ENCODE measurements around the gene DLGAP4. TPM values are rescaled to one million over a fixed set of nuclear protein-coding genes. Genes with fewer than 3 reads are reported as not detected.

The DLGAP4 gene
- total RNA-seq, 1 donor from 2014 or later = 172 TPM

DNA sequence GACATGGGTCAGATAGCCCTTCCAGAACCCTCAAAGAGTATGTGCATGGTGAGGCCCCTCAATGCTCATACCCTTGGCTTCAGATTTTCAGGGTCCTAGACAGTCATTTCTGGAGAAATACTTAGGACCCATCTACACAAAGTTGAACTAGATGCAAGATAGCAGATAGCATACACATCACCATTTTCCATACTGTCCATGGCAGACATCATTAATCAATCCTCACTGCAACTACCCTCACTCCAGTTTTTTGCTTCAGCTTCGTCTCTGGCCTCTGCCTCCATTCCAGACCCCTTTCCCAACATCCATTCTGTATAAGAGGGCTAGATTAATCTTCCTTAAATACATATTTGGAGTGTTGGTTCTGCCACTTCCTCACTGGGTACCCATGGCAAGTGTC, 139.7 kb downstream of the DLGAP4 start:
- Mint-ChIP-seq H3K27ac (ENCODE audit: unreplicated experiment) (no peak overlapping the region), H3K4me1 (ENCODE audit: unreplicated experiment) (no peaks in the 10 kb centered on the region), H3K4me3 (ENCODE audit: unreplicated experiment) (no peak overlapping the region), H3K36me3 (ENCODE audit: low read depth, unreplicated experiment) (peaks cover 20% of the 10 kb centered on the region), H3K9me3 (ENCODE audit: unreplicated experiment) (no peaks in the 10 kb centered on the region), H3K27me3 (ENCODE audit: unreplicated experiment) (peaks cover 2% of the 10 kb centered on the region)
- TF ChIP-seq, protein P1, sequence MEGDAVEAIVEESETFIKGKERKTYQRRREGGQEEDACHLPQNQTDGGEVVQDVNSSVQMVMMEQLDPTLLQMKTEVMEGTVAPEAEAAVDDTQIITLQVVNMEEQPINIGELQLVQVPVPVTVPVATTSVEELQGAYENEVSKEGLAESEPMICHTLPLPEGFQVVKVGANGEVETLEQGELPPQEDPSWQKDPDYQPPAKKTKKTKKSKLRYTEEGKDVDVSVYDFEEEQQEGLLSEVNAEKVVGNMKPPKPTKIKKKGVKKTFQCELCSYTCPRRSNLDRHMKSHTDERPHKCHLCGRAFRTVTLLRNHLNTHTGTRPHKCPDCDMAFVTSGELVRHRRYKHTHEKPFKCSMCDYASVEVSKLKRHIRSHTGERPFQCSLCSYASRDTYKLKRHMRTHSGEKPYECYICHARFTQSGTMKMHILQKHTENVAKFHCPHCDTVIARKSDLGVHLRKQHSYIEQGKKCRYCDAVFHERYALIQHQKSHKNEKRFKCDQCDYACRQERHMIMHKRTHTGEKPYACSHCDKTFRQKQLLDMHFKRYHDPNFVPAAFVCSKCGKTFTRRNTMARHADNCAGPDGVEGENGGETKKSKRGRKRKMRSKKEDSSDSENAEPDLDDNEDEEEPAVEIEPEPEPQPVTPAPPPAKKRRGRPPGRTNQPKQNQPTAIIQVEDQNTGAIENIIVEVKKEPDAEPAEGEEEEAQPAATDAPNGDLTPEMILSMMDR (IDR thresholded peaks at IDR 0.05; ENCODE audit: unreplicated experiment) = no peak
- no peak for DNase-seq (ENCODE audit: low spot score)

DNA sequence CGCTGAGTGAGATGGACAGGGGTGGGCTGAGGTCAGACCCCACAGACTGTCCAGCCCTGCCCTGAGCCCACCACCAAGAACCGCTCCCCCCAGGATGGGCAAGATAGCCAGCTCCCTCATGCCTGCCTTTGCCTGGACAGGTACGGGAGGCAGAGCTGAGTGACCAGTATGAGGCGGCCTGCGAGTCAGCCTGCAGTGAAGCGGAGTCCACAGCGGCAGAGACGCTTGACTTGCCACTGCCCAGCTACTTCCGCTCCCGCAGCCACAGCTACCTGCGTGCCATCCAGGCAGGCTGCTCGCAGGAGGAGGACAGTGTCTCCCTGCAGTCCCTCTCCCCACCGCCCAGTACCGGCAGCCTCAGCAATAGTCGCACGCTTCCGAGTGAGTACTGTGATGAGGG, 140.4 kb downstream of the DLGAP4 start:
- Mint-ChIP-seq H3K9me3 (ENCODE audit: unreplicated experiment) (no peaks in the 10 kb centered on the region), H3K4me1 (ENCODE audit: unreplicated experiment) (no peaks in the 10 kb centered on the region), H3K4me3 (ENCODE audit: unreplicated experiment) (no peak overlapping the region), H3K27me3 (ENCODE audit: unreplicated experiment) (peaks cover 2% of the 10 kb centered on the region), H3K36me3 (ENCODE audit: low read depth, unreplicated experiment) (peaks cover 17% of the 10 kb centered on the region), H3K27ac (ENCODE audit: unreplicated experiment) (no peak overlapping the region)
- TF ChIP-seq, protein P1 (IDR thresholded peaks at IDR 0.05; ENCODE audit: unreplicated experiment) = no peak
- no peak for DNase-seq (ENCODE audit: low spot score)

DNA sequence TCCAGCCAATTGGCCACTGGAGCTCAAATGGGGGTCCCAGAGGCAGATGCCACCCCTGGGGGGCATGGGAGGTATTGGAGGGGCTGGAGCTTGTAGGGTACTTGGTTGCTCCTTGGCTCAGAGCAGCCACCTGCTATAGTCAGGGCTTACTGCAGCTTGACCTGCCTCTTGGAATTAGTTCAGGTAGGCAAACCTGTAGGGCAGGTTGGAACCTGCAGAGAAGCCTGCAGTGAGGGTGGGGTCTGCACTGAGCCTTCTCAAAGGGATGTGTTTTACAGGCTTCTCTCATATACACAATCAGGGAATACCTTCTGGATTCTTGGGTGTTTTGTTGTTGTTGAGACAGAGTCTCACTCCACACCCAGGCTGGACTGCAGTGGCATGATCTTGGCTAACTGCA, 141.0 kb downstream of the DLGAP4 start:
- no peak overlapping the region for H3K27ac Mint-ChIP-seq (ENCODE audit: unreplicated experiment)
- peaks cover 2% of the 10 kb centered on the region for H3K27me3 Mint-ChIP-seq (ENCODE audit: unreplicated experiment)
- H3K9me3 Mint-ChIP-seq (ENCODE audit: unreplicated experiment) = no peaks in the 10 kb centered on the region
- peaks cover 15% of the 10 kb centered on the region for H3K36me3 Mint-ChIP-seq (ENCODE audit: low read depth, unreplicated experiment)
- DNase-seq (ENCODE audit: low spot score) = no peak
- H3K4me3 Mint-ChIP-seq (ENCODE audit: unreplicated experiment) = no peak overlapping the region
- TF ChIP-seq, protein P1 (IDR thresholded peaks at IDR 0.05; ENCODE audit: unreplicated experiment) = no peak
- no peaks in the 10 kb centered on the region for H3K4me1 Mint-ChIP-seq (ENCODE audit: unreplicated experiment)

DNA sequence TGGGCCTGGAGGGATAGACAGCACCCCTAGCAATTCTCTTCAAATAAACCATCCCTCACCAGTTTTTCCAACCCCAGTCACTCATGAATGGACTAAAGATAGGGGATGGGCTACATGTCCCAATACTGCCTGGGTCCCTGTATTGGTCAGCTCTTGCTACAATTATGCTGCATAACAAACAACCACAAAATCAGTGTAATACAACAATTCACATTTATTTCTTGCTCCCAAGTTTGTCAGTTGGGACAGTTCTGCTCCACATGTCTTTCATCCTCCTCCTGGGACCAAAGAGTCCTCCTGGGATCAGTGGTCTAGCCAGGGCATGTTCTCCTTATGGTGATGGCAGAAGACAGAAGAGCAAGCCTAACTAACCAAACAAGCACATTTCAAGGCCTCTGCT, 143.5 kb downstream of the DLGAP4 start:
- TF ChIP-seq, protein P1 (IDR thresholded peaks at IDR 0.05; ENCODE audit: unreplicated experiment) = no peak
- Mint-ChIP-seq H3K9me3 (ENCODE audit: unreplicated experiment) (no peaks in the 10 kb centered on the region), H3K36me3 (ENCODE audit: low read depth, unreplicated experiment) (peaks cover 9% of the 10 kb centered on the region), H3K4me3 (ENCODE audit: unreplicated experiment) (no peak overlapping the region), H3K4me1 (ENCODE audit: unreplicated experiment) (no peaks in the 10 kb centered on the region), H3K27ac (ENCODE audit: unreplicated experiment) (no peak overlapping the region), H3K27me3 (ENCODE audit: unreplicated experiment) (peaks cover 2% of the 10 kb centered on the region)
- no peak for DNase-seq (ENCODE audit: low spot score)

DNA sequence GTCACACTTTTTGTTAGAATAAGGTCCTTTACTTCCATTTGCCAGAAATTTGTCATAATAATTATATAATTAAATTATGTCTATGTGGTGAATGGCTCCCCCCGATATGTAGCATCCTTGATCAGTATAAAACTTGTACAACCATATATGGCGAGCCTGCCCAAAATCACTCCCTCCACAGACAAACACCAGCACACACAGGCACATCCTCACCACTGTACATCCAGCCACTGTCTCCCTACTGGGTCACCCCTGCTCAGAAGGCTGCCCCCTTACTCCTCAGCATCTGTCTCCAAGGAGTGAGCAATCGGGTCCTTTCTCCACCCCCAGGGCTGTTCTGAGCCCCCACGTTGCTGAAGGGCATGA, 148.2 kb downstream of the DLGAP4 start:
- H3K36me3 Mint-ChIP-seq (ENCODE audit: low read depth, unreplicated experiment) = peaks cover 4% of the 10 kb centered on the region
- H3K27me3 Mint-ChIP-seq (ENCODE audit: unreplicated experiment) = peaks cover 4% of the 10 kb centered on the region
- H3K9me3 Mint-ChIP-seq (ENCODE audit: unreplicated experiment) = no peaks in the 10 kb centered on the region
- H3K4me1 Mint-ChIP-seq (ENCODE audit: unreplicated experiment) = peaks cover 2% of the 10 kb centered on the region
- no peak overlapping the region for H3K4me3 Mint-ChIP-seq (ENCODE audit: unreplicated experiment)
- DNase-seq (ENCODE audit: low spot score) = no peak
- TF ChIP-seq, protein P1 (IDR thresholded peaks at IDR 0.05; ENCODE audit: unreplicated experiment) = no peak
- peak overlapping the region; percentile 11 for H3K27ac Mint-ChIP-seq (ENCODE audit: unreplicated experiment)

Data from endothelial cell (in vitro differentiated cells).